Lung (tissue), 12 donors: ENCODE data around the gene TROAP. TPM values are rescaled to one million over a fixed set of nuclear protein-coding genes. Genes with fewer than 3 reads are reported as not detected.
"Not testable (repeated sequence)": the region's sequence is repeated elsewhere in the genome, so short reads cannot be mapped to it uniquely, and the experiment has no call there.

Experiments used
- ATAC-seq: fragments of 200-7000 bp; cut with Tn5 transposase; one replicate; pipeline ENCODE4 v1.9.1; 2020; ENCODE audit warnings: moderate number of reproducible peaks; ENCODE audit not compliant: insufficient read depth, low FRiP score
- DNase-seq, 3 donors: peaks; one replicate each; pipeline ENCODE4 v3.0.0-alpha.2; 2013 to 2017
- H3K27ac ChIP-seq, 2 donors: one replicate each; pipeline ENCODE4 v1.5.1; 2013; ENCODE audit warnings: mild to moderate bottlenecking in 2 of 2, moderate library complexity in 2 of 2, control low read depth in 1 of 2, inconsistent platforms in 1 of 2, low read depth in 1 of 2, low read length in 1 of 2
- H3K27me3 ChIP-seq, 3 donors: one replicate each; pipeline ENCODE4 v1.5.1; 2013; ENCODE audit warnings: low read length in 2 of 3; ENCODE audit not compliant: control insufficient read depth in 3 of 3, insufficient read depth in 3 of 3
- H3K36me3 ChIP-seq, 4 donors: one replicate each; pipeline ENCODE4 v1.5.1; 2013; ENCODE audit warnings: low read length in 4 of 4, mild to moderate bottlenecking in 1 of 4, moderate library complexity in 1 of 4; ENCODE audit not compliant: control insufficient read depth in 4 of 4, insufficient read depth in 4 of 4
- H3K4me1 ChIP-seq, 5 donors: one replicate each; pipeline ENCODE4 v1.5.1; 2013; ENCODE audit warnings: low read length in 5 of 5, mild to moderate bottlenecking in 2 of 5, moderate library complexity in 1 of 5; ENCODE audit not compliant: control insufficient read depth in 5 of 5, insufficient read depth in 5 of 5
- H3K4me3 ChIP-seq: one replicate; pipeline ENCODE4 v1.5.1; 2013; ENCODE audit warnings: mild to moderate bottlenecking, control low read depth, moderate library complexity
- H3K9ac ChIP-seq, 2 donors: one replicate each; pipeline ENCODE4 v1.5.1; 2013; ENCODE audit warnings: low read length in 2 of 2, control low read depth in 1 of 2; ENCODE audit not compliant: insufficient read depth in 1 of 2
- H3K9me3 ChIP-seq, 4 donors: one replicate each; pipeline ENCODE4 v1.5.1; 2013; ENCODE audit warnings: low read length in 3 of 4, mild to moderate bottlenecking in 1 of 4, moderate library complexity in 1 of 4; ENCODE audit not compliant: control insufficient read depth in 4 of 4, insufficient read depth in 3 of 4
- WGBS, 2 donors: extraction: QIAGEN DNeasy Blood & Tissue Kit; methylation state at CpG; one replicate each; pipeline ENCODE4 v1.1.7; 2013; 5-methylcytosine and 5-hydroxymethylcytosine counted together
- polyA plus RNA-seq, 2 donors: library from polyadenylated mRNA; stranded (reverse); fragments of 200-250 nt; gene quantifications; one replicate each; pipeline ENCODE4 v1.2.1, GENCODE V29; 2013
- total RNA-seq, 2 donors: library from RNA; depleted of rRNA in 1 of 2; stranded (reverse); fragments of >200 nt in 1 of 2; gene quantifications; one replicate each; pipeline ENCODE4 v1.2.1, GENCODE V29; 2014 to 2021
- TF ChIP-seq, protein P1 (sequence below): IDR thresholded peaks from 2 replicates; pipeline ENCODE4 v1.5.1; 2012; ENCODE audit warnings: mild to moderate bottlenecking; ENCODE audit errors: control extremely low read depth, extremely low read depth
- donor health status: control.
- donor health status: control.
- donor health status: Bipolar disorder and iron deficiency.
- donor health status: healthy.
- donor health status: DM: yes; HTN: yes; CAD: no.

TROAP gene
- total and polyA plus RNA-seq, 4 donors, result 1.2 to 4.6 (median 3.2) TPM

DNA sequence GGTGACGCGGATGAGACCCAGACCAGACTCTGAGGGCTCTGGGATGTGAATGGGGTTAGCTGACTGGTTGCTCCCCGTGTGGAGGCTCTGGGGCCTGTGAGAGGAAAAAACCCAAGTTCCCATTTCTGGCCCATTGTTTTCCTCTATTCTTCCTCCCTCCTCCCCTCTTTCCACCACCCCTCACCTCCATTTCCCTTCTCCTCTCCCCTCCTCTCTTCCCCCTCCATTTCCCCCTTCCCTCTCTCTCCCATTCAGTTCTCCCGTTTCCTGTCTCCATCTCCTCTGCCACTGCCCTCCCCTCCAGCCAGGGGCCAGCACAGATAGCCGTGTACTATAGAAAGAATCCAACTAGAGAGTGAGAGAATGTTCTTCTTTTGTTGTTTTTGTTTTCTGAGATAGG, 40.8 kb upstream of the TROAP start:
- Histone ChIP-seq H3K4me1 (peaks cover 0 to 1% (median 0%) of the 10 kb centered on the region in 5 donors), H3K9ac (no peak overlapping the region), H3K27ac (no peak overlapping the region), H3K4me3 (no peak overlapping the region), H3K9me3 (peaks cover 0 to 2% (median 0%) of the 10 kb centered on the region in 4 donors), H3K27me3 (peaks cover 0 to 8% (median 0%) of the 10 kb centered on the region in 3 donors), H3K36me3 (no peaks in the 10 kb centered on the region)
- ATAC-seq (no peak), DNase-seq (no peak)
- TF ChIP-seq, protein P1, sequence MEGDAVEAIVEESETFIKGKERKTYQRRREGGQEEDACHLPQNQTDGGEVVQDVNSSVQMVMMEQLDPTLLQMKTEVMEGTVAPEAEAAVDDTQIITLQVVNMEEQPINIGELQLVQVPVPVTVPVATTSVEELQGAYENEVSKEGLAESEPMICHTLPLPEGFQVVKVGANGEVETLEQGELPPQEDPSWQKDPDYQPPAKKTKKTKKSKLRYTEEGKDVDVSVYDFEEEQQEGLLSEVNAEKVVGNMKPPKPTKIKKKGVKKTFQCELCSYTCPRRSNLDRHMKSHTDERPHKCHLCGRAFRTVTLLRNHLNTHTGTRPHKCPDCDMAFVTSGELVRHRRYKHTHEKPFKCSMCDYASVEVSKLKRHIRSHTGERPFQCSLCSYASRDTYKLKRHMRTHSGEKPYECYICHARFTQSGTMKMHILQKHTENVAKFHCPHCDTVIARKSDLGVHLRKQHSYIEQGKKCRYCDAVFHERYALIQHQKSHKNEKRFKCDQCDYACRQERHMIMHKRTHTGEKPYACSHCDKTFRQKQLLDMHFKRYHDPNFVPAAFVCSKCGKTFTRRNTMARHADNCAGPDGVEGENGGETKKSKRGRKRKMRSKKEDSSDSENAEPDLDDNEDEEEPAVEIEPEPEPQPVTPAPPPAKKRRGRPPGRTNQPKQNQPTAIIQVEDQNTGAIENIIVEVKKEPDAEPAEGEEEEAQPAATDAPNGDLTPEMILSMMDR, result no peak
- WGBS, 2 donors, result 73 to 77% methylated on average over 5 of the region's 5 CpGs

GRCh38 chr12:49282740-49283375, 40.2 kb upstream of the TROAP start:
- not testable (repeated sequence) for DNase-seq, H3K9me3 ChIP-seq, H3K27me3 ChIP-seq, H3K4me3 ChIP-seq, H3K27ac ChIP-seq, H3K36me3 ChIP-seq, H3K4me1 ChIP-seq, H3K9ac ChIP-seq, ATAC-seq
- 67 to 78% methylated on average over 1 to 2 of the region's 6 CpGs for WGBS, 2 donors

- WGBS, 2 donors, result 86 to 89% methylated on average over 22 to 25 of the region's 25 CpGs
- Histone ChIP-seq H3K27me3 (peaks cover 0 to 11% (median 0%) of the 10 kb centered on the region in 3 donors), H3K4me3 (no peak overlapping the region), H3K9me3 (peaks cover 0 to 2% (median 0%) of the 10 kb centered on the region in 4 donors), H3K27ac (no peak overlapping the region), H3K4me1 (peaks cover 0 to 1% (median 0%) of the 10 kb centered on the region in 5 donors), H3K9ac (no peak overlapping the region), H3K36me3 (no peaks in the 10 kb centered on the region)
- no peak for ATAC-seq
- no peak for DNase-seq
- TF ChIP-seq, protein P1, result no peak
These were observed 39.3 kb upstream of the TROAP start for GRCh38 chr12:49283541-49284429.

GRCh38 chr12:49284672-49285071, 38.4 kb upstream of the TROAP start:
- H3K9ac ChIP-seq, result no peak overlapping the region
- H3K9me3 ChIP-seq, result peaks cover 0 to 2% (median 0%) of the 10 kb centered on the region in 4 donors
- no peak for ATAC-seq
- H3K27me3 ChIP-seq, result peaks cover 0 to 11% (median 0%) of the 10 kb centered on the region in 3 donors
- no peak overlapping the region for H3K27ac ChIP-seq
- no peak for DNase-seq
- no peak overlapping the region for H3K4me3 ChIP-seq
- no peaks in the 10 kb centered on the region for H3K36me3 ChIP-seq
- H3K4me1 ChIP-seq, result peaks cover 0 to 1% (median 0%) of the 10 kb centered on the region in 5 donors
- TF ChIP-seq, protein P1, result no peak
- WGBS, 2 donors, result 74 to 87% methylated on average over 4 of the region's 4 CpGs
